DMS53 (cell line): ENCODE data around the gene TMEM130.
"Not testable (repeated sequence)": the region's sequence is repeated elsewhere in the genome, so short reads cannot be mapped to it uniquely, and the experiment has no call there.

Source experiments
- DNase-seq: peaks from one replicate; lab custom pipeline; 2025; lab: John Stamatoyannopoulos, UW

TMEM130 gene

GRCh38 chr7:98877692-98878364 lies 8.0 kb upstream of the TMEM130 start:
- DNase-seq, result peak; percentile 49

GRCh38 chr7:98877146-98877545 lies 7.3 kb upstream of the TMEM130 start:
- DNase-seq, result no peak

- DNase-seq, result no peak
Measured at GRCh38 chr7:98875501-98875900, 5.7 kb upstream of the TMEM130 start.

- DNase-seq, result no peak
Measured at GRCh38 chr7:98874942-98875341, 5.1 kb upstream of the TMEM130 start.

GRCh38 chr7:98873610-98874009 lies 3.8 kb upstream of the TMEM130 start:
- not testable (repeated sequence) for DNase-seq

GRCh38 chr7:98872328-98872924 lies 2.6 kb upstream of the TMEM130 start:
- peak; percentile 75 for DNase-seq

GRCh38 chr7:98870807-98871491 lies 1.1 kb upstream of the TMEM130 start:
- no peak for DNase-seq

- DNase-seq, result peak; percentile 36
Measured at GRCh38 chr7:98870121-98870651, 372 bp upstream of the TMEM130 start.

- no peak for DNase-seq
Measured at GRCh38 chr7:98869027-98869596, 702 bp downstream of the TMEM130 start.

- no peak for DNase-seq
Measured at GRCh38 chr7:98868450-98868849, 1.4 kb downstream of the TMEM130 start.

- no peak for DNase-seq
Measured at GRCh38 chr7:98866765-98867164, 3.0 kb downstream of the TMEM130 start.

- no peak for DNase-seq
Measured at GRCh38 chr7:98866351-98866750, 3.5 kb downstream of the TMEM130 start.

- no peak for DNase-seq
Measured at GRCh38 chr7:98864731-98865453, 4.9 kb downstream of the TMEM130 start.

GRCh38 chr7:98863601-98864000 lies 6.2 kb downstream of the TMEM130 start:
- no peak for DNase-seq

- DNase-seq, result no peak
Measured at GRCh38 chr7:98862716-98863420, 6.9 kb downstream of the TMEM130 start.

- DNase-seq, result no peak
Measured at GRCh38 chr7:98862203-98862602, 7.6 kb downstream of the TMEM130 start.

- DNase-seq, result no peak
Measured at GRCh38 chr7:98860071-98860470, 9.7 kb downstream of the TMEM130 start.

GRCh38 chr7:98855610-98856422 lies 14.0 kb downstream of the TMEM130 start:
- peak; percentile 30 for DNase-seq

- DNase-seq, result no peak
Measured at GRCh38 chr7:98852826-98853225, 17.0 kb downstream of the TMEM130 start.

- no peak for DNase-seq
Measured at GRCh38 chr7:98848918-98849317, 20.9 kb downstream of the TMEM130 start.
